Measurements from ENCODE around the gene PRKG1. TPM values are rescaled to one million over a fixed set of nuclear protein-coding genes. Genes with fewer than 3 reads are reported as not detected.

PRKG1 gene
- total RNA-seq, 1 experiment from 2014 or later = 10.4 TPM

DNA sequence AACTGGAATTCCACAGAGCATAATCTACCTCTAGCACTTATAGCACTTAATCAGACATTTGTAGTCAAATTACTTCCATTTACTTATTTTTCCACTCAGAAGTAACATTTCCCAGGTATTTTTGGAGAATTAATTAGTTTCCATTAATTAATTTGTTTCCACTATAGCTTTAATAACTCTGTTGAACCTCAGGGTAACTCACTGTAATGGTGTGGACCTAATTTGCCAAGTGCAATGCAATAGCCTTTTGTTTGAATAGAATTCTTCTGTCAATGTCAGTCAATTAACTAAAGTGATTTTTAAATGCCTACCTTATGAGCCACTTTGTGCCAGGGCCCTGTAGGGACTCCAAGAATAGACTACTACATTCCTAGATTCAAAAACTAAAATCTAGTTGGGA, 509.7 kb downstream of the PRKG1 start:
- no peak overlapping the region for H3K18ac ChIP-seq (ENCODE audit: insufficient read length, low read depth, low read length)
- no peak overlapping the region for H2AFZ ChIP-seq (ENCODE audit: low read length)
- H3K9ac ChIP-seq (ENCODE audit: extremely low read depth, insufficient read length, low read length) = no peak overlapping the region
- TF ChIP-seq, protein P1, sequence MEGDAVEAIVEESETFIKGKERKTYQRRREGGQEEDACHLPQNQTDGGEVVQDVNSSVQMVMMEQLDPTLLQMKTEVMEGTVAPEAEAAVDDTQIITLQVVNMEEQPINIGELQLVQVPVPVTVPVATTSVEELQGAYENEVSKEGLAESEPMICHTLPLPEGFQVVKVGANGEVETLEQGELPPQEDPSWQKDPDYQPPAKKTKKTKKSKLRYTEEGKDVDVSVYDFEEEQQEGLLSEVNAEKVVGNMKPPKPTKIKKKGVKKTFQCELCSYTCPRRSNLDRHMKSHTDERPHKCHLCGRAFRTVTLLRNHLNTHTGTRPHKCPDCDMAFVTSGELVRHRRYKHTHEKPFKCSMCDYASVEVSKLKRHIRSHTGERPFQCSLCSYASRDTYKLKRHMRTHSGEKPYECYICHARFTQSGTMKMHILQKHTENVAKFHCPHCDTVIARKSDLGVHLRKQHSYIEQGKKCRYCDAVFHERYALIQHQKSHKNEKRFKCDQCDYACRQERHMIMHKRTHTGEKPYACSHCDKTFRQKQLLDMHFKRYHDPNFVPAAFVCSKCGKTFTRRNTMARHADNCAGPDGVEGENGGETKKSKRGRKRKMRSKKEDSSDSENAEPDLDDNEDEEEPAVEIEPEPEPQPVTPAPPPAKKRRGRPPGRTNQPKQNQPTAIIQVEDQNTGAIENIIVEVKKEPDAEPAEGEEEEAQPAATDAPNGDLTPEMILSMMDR (conservative IDR thresholded peaks at IDR 0.05) = no peak
- no peak overlapping the region for H4K91ac ChIP-seq (ENCODE audit: insufficient read length, low read depth, low read length)
- H3K27me3 ChIP-seq (ENCODE audit: insufficient read depth, low read length) = no peaks in the 10 kb centered on the region
- no peak overlapping the region for H2BK20ac ChIP-seq (ENCODE audit: low read depth, low read length, poor library complexity, severe bottlenecking)
- no peak overlapping the region for H3K4me2 ChIP-seq (ENCODE audit: insufficient read depth, insufficient read length, low read length)
- no peak overlapping the region for H2BK120ac ChIP-seq (ENCODE audit: low read depth, low read length, poor library complexity, severe bottlenecking)
- no peak for DNase-seq
- H3K9me3 Mint-ChIP-seq = peaks cover 13 to 17% of the 10 kb centered on the region in 2 experiments; a peak in 4 of 5 replicates
- no peak overlapping the region for H3K27ac ChIP-seq (ENCODE audit: insufficient read length, low read depth, low read length)
- H2AK5ac ChIP-seq (ENCODE audit: insufficient read length, low read length) = no peak overlapping the region
- H3K9me3 ChIP-seq (ENCODE audit: control insufficient read depth, low read depth, low read length) = no peaks in the 10 kb centered on the region
- no peaks in the 10 kb centered on the region for H4K20me1 ChIP-seq (ENCODE audit: control insufficient read depth, insufficient read depth, insufficient read length)
- H3K27ac Mint-ChIP-seq = no peak overlapping the region
- no peaks in the 10 kb centered on the region for H3K79me1 ChIP-seq (ENCODE audit: insufficient read depth, low read depth, low read length, poor library complexity, severe bottlenecking)
- no peak overlapping the region for H2BK12ac ChIP-seq (ENCODE audit: insufficient read length, low read depth, low read length)
- peaks cover 4 to 16% (median 6%) of the 10 kb centered on the region in 3 experiments for H3K36me3 Mint-ChIP-seq (ENCODE audit: insufficient read depth in 1 of 3, low read depth in 3 of 3)
- no peak overlapping the region for H3T11ph ChIP-seq (ENCODE audit: low read length)
- no peak overlapping the region for H3K4me3 Mint-ChIP-seq
- H3K79me2 ChIP-seq (ENCODE audit: insufficient read depth, low read length) = no peaks in the 10 kb centered on the region
- H3K4me1 Mint-ChIP-seq = peaks cover 2 to 4% of the 10 kb centered on the region in 2 experiments
- H3K23ac ChIP-seq (ENCODE audit: insufficient read length, low read depth, low read length) = no peak overlapping the region
- no peak overlapping the region for H3K4ac ChIP-seq (ENCODE audit: low read depth, low read length)
- H2BK15ac ChIP-seq (ENCODE audit: low read depth, low read length) = no peak overlapping the region
- H4K5ac ChIP-seq (ENCODE audit: insufficient read length, low read depth, low read length) = no peak overlapping the region
- no peak overlapping the region for H3K14ac ChIP-seq (ENCODE audit: insufficient read depth, low read length)
- no peaks in the 10 kb centered on the region for H3K4me1 ChIP-seq (ENCODE audit: insufficient read depth, low read length)
- H3K27me3 Mint-ChIP-seq (ENCODE audit: low read depth) = no peaks in the 10 kb centered on the region
- no peak overlapping the region for H4K8ac ChIP-seq (replicated peaks; ENCODE audit: insufficient read length, low read depth, low read length)
- H3K56ac ChIP-seq (ENCODE audit: insufficient read length, low read depth, low read length) = no peak overlapping the region
- H2BK5ac ChIP-seq (ENCODE audit: insufficient read length, low read length) = no peak overlapping the region
- H3K23me2 ChIP-seq (ENCODE audit: insufficient read length, low read depth, low read length, poor library complexity, severe bottlenecking) = no peaks in the 10 kb centered on the region

Data from H9 (cell line).